GM18873 (cell line): ENCODE measurements around the gene USP6NL.

Experiments used
- ATAC-seq: cut with Tn5 transposase; IDR thresholded peaks from one replicate; pipeline ENCODE4 v1.9.1; 2021; ENCODE audit warnings: mild to moderate bottlenecking, moderate library complexity, moderate number of reproducible peaks; ENCODE audit not compliant: unreplicated experiment, low FRiP score

The USP6NL gene

DNA sequence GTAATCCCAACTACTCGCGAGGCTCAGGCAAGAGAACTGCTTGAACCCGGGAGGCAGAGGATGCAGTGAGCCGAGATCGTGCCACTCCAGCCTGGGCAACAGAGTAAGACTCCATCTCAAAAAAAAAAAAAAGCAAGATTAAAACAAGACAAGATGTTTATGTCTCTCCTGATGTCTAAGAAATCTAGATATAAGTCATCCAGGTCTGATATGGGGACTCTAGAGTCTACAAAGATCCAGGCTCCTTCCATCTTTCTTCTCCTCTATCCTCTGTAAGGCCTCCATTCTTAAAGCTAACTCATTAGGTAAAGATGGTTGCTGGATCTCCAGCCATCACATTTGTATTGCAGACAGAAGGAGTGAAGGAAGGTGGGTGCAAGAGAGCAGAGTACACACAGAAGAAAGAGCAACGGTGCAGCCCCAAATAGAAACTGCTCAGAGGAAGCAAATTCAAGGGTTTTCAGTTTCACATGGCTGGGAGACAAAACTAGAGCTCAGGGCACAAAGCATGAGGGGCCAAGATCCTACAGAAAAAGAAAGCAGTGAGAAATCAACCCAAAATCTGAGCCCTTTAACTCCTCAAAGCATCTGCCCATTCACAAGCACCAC, 57.6 kb downstream of the USP6NL start:
- peak; percentile 85 for ATAC-seq

DNA sequence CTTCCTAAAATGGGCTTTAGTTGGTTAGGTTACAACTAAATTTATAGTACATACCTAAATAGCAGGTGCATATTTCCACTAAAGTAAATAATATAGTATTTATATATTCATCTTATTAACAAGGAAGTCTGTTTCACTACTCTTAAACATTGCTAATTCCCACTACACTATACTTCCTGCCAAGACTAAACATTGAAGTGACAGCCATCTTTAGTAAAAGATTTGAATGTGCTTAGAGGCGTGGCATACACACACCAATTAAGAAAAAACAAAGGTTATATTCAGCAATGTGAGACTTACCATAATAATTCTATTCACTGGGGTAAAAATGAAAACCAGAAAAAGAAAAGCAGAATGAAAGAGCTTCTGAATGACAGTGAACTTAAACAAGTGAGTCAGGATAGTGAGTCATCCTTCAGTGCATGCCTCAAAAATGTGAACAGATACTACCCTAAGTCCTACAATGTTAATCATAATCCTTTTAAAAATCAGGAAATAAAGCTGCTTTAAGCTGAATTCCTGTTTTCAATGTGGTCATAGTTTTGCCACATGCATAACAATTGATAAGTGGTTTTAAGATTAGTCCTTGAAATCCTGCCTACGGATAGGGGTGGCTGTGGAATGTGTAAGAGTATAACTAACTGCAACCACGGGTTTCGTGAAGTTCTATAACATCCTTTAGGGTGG, 59.4 kb downstream of the USP6NL start:
- ATAC-seq: no peak

DNA sequence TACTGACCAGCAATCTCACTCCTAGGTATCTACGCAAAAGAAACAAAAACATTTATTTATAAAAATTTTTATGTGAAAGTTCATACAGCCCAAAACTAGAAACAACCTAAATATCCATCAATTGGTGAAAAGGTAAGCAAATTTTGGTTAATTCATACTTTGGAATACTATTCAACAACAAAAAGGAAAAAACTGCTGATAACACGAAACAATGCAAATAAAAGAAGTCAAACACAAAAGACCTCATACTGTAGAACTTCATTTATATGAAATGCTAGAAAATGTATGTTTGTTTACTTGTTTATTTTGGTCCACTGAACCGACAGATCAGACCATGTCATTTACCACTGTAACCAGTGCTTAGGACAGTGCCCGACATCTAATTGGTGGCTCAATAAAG, 60.3 kb downstream of the USP6NL start:
- ATAC-seq: no peak

DNA sequence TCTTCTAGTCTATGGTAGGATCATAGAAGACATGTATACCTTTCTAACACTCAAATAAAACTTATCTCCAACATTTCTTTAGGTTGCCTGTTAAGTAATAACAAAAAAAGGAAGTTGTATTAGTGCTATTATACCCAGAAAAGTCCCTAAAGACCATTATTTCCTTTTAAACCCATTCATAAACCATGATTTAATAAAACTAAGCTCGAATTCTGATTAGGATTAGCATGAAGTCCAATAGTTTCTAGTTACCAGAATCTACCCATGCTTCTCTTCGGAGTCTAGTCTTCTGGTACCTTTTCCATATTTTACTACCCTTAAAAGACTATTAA, 62.7 kb downstream of the USP6NL start:
- ATAC-seq: no peak

DNA sequence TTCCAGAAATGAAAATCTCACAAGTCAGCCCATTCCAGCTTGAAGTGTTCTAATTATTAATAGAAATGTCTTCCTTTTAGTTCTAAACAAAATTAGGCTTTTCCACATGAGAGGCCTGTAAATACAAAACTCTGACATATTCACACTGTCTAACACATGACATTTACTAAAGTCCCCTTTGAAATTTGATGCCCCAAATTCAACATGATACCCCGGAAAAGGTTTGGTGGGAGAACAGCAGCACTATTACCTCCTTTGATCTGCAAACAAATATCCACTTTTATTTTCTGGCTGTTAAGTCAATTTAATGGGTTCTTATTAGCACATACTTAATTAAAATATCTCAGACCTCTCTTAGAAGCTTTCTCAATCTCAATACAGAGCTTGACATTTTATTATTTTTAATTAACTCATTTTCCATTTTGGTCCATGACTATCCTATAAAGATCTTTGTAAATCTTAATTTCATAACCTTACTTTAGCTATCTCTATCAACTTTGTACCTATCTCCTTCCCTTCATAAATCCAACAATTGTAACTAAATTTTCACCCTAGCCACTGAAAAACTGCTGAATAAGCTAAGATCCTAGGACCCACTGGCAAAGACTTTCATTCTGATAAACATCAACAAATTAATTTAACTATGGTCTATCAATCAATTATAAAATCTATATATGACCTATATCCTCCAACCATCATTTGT, 63.2 kb downstream of the USP6NL start:
- no peak for ATAC-seq

DNA sequence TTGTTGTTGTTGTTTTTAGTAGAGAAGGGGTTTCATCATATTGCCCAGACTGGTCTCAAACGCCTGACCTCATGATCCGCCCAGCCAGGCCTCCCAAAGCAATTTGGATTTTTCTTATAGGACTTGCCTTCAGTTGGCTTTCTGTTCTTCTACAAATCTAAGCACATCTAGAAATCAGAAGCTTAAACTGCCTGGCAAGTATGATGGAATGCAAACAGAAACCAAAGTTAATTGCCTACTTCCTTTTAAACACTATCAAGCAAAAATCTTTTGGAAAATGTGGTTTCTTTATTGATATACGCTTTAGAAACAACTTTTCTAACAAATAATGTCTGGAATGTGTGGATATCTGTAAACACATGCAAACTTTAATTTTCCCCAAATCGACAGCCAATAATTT, 64.9 kb downstream of the USP6NL start:
- ATAC-seq: no peak

DNA sequence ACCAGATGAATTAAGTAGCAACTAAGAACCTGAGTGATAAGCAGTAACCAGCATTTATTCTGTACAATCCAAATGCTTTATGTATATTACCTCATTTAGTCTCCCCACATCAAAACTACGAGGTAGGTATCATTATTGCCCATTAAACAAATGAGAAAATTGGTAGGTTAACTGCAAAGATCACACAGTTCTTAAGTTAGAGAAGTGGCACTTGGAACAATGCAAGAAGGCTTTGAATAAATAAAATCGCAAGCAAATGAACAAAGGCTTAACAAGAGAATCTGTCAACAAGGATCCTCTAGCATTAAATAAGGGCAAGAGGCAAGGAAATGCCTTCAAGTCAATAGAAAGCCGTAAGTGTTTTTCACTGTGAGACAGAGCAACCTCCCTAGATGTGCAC, 70.2 kb downstream of the USP6NL start:
- no peak for ATAC-seq

DNA sequence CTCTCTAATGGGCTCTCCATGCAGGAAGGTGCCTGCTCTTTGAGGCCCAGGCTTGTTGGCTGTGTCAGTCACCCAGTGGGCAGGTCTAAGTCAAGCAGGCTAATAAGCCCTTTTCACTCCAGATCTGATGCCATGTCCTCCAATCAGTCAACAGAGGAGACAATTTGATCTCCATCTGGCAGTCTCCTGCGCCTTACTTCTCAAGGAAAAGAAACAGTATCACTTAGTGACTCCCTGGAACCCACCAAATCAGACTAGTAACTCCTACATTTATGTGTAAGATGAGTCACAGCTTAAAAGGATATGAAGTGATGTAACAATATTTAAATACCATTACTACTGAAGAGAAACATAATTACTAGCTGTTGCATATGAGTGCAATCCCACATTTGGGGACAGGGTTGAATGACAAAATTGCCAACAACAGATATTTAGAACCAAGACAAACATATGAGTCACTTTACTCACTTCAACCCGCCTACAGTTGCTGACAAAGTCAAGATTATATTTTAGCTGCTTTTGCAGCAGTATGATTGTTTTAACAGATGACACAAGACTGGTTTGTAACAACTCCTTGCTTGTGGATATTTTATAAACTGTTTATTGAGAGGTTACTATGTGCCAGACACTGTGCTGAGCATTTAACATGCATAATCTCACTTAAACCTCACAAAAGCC, 72.1 kb downstream of the USP6NL start:
- no peak for ATAC-seq

DNA sequence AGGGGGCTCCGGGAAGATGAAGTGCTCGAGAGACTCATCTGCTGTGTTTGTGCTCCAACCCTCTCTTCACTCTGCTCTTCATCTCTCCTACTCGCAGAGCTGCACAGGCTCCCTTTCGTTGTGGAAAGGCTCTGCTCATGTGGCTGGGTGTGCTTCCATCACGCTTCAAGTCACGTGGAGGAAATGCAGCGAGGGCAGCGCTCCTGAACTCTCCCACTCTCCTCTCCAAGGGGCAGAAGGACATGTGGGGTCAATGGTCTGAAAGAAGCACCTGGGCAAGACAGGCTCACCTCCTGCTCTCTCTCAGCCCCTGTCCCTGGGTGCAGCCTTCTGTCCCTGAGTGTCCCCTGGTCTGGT, 72.6 kb downstream of the USP6NL start:
- no peak for ATAC-seq

DNA sequence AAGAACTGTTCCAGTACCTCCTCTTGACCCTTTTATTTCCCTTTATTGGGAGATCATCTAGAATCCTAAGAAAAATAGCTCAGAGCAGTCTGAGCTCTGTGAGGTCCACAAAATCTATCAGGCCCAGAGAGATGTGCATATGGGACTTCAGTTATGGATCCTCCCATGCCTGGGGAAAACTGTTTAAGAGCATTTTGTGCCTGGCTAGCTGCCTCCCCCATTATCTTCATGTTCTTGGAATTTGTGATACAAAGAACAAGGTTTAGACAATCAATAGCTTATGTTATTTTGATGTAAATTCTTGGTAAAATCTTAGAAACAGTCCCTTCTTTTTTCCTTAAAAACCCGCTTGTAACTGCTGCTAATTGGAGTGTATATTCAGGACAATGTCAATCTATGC, 75.2 kb downstream of the USP6NL start:
- no peak for ATAC-seq

DNA sequence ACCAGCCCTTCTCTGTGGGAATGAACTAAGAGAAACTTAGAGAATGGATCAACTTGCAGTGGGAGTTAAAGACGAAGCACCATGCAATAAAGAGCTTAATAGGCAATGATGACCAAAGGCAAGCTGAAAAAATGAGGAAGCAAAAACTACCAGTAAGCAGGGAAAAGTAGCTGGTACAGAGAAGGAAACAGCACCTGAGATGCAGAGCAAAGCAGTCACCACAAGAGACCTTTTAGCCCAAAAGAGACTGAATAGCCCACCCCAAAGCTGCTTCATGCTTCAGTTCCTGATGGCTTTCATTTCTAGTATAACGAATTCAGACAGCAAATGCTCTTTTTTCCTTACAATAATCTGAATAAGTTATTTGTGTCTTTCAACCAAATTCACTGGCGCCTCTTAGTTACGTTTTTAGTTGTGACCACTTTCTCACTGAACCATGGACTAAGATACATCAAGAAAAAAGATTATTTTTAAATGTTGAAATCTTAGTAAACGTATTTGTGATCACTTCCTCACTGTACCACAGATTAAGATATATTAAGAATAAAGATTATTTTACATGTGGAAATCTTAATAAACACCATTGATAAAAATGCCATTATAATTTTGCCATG, 76.0 kb downstream of the USP6NL start:
- peak; percentile 32 for ATAC-seq

DNA sequence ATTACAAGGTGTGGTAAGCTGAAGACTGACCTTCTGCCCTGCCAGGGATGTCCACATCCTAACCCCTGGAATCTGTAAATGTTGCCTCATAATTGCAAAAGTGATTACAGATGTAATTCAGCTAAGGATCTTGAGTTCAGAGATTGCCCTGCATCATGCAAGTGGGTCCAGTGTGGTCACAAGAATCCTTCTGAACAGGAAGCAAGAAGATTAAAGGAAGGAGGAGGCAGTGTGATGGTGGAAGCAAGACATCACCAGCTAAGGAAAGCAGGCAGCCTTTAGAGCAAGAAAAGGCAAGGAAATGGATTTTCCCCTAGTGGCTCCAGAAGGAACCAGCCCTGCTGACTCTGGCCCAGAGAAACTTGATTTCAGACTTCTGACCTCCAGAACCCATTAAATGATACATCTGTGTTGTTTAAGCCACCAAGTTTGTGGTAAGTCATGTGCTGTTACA, 78.1 kb downstream of the USP6NL start:
- no peak for ATAC-seq

DNA sequence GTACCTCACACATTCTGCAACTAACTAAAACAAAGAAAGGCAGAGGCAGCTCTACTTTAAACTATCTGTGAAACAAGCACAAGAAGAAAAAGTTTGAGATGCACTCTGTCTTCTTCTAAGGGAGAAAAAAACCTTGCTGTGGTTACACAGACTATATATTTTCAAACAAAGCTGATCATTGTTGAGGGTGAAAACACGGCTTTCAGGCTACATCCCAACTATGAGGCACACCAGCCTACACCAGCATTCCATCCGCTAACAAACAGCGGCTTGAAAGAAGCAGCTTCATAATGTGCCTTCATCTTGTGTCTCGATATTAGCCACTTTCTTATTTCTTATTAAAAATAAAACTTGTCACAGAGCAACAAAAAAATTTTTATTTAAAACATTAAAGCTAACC, 79.1 kb downstream of the USP6NL start:
- no peak for ATAC-seq

DNA sequence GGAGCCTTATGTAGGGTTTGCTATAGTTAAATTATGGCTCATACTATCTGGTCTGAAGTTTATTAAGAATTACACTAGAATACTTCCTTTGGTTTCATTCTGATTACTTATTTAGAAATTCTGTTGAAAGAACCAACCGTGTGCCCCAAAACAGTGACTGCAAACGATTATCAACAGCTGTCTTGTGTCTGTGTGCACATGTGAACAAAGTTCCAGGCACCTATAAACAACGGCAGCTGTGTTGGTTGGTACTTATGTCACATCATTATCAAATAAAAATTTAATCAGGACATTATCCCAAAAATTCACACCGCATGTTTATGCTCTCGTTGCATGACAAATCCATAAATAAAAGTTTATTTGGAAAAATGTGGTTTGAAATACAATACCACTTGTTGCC, 80.6 kb downstream of the USP6NL start:
- no peak for ATAC-seq

DNA sequence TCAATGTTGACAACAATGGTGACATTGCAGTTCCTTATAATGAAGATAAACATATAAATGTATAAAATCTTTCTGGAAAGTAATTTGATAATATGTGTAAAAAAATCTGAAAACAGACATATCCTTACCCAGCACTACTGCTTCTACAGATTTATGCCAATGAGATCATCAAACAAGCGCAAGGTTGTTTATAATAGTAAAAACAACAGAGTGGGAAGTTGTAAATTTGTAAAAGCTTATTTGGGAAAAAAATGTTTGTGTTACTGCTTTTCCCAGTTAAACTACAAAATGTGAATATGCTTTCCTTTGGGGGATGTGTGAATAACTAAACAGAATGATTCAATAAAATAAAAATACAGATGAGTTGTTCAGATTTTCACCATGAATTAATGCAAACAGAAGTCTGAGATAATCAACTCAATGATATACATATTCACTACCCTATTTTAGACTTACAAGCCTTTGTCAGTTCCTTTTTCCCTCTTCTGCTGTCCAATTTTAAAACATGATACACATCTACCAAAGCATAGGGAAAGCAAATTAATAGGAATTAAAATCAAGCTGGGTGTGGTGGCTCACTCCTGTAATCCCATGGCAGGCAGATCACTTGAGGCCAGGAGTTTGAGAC, 82.1 kb downstream of the USP6NL start:
- ATAC-seq: no peak

DNA sequence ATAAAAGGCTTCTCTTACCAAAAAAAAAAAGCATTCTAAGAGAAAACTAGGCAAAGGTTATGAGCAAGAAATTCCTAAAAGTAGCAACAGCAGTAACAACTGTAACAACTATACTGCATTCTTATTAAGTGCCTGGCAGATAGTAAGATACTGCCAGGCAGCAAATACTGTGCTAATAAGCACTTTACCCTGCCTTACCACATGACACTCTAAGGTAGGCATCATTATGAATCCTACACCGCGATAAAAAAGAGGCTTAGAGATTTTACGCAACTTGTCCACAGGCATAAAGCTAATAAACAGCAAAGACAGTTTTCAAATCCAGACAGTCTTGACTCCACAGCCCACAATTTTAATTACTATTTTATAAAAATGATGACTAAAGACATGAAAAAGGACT, 83.2 kb downstream of the USP6NL start:
- ATAC-seq: no peak

DNA sequence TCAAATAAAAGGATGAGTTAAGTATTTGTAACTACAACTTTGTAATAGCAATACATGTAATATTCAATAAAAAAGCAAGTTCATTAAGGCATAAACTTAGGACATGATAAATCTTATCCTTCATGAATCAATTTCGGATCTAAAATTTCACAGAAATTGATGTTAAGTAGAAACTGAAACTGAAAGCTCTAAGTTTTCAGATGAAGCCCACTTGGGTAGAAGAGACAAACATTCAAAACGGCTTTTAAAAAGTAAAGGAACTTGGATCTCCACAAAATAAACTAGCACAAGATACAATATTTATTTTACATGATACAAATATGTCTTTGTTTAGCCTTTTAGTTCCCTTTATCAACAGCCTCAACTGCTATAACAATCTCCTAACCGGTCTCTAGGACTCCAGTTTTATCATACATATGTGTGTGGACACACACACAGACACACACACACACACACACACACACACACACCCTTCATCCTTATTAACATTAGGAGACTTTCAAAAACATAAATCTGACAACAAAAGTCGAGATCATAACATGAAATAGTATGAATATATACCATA, 83.7 kb downstream of the USP6NL start:
- ATAC-seq: no peak

DNA sequence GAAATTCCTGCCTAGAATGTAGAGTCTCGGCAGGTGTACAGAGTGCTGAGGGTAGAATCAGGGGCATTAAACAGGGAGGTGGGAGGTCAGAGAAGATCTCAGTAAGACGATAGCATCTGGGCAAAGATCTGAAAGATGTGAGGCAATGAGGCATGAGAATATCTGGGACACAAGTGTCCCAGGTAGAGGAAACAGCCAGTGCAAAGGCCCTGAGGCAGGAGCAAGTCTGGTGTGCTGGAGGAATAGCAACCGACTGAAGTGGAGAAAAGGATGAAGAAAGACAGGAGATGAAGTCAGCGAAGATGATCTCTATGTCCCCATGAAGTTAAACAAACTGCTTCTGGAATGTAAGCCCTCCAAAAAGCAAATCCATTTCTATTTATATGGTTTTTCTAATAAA, 84.4 kb downstream of the USP6NL start:
- ATAC-seq: no peak

DNA sequence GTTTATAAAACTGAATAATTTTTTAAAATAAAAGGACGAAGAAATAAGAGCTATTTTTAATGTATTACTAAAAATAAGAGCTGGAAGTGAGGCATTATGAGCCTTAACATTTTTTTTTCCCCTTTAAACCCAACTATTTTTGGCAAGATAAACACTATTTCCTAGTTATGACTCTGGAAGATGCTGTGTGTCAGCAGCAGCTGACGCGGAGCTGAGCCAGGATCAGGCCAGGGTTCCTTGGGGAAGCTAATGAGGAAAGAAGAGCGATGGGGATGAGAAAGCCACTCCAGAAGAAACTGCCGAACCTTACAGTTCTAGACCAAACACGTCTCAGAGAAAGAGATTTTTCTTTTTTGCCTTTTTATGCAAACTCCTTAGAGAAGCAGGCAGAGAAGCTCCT, 85.9 kb downstream of the USP6NL start:
- ATAC-seq: no peak

DNA sequence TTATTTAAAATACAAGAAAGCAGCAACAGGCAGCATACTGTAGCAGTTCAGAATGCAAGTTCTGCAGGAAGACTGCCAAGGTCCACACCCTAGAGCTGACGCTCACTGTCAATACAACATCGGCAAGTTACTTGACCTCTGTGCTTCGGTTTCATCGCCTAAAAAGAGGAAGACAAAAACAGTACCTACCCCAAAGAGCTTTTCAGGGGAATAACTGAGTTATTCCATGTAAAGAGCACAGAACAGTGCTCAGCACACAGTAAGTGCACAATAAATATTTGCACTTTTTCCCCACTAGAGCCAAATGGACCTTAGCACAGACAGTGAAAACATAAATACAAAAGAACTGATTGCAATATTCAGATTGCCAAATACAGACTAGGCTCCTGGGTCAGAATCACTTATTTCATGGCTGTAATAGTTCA, 88.6 kb downstream of the USP6NL start:
- no peak for ATAC-seq
